HL-60 (cell line): ENCODE measurements around the gene PRPF6.

ENCODE experiments used
- CTCF ChIP-seq: IDR thresholded peaks from one replicate; pipeline ENCODE4 v1.5.1; 2011; ENCODE audit warnings: low read length, control low read depth, inconsistent platforms; ENCODE audit not compliant: insufficient read depth
- POLR2AphosphoS5 ChIP-seq: IDR thresholded peaks from 2 replicates; pipeline ENCODE4 v1.6.1; 2012; ENCODE audit warnings: low read depth
- SPI1 ChIP-seq: IDR thresholded peaks from 2 replicates; pipeline ENCODE4 v1.6.1; 2012; ENCODE audit warnings: low read depth, mild to moderate bottlenecking, borderline replicate concordance

GRCh38 chr20:64047046-64047389 lies 66.1 kb downstream of the PRPF6 start:
- TF ChIP-seq SPI1 (no peak), POLR2AphosphoS5 (no peak), CTCF (no peak)
